ENCODE results near the gene FGF18.
A peak's percentile ranks its signal among the peaks of the same experiment; 100 is the strongest.
"Not testable (repeated sequence)": the region's sequence is repeated elsewhere in the genome, so short reads cannot be mapped to it uniquely, and the experiment has no call there.

Gene FGF18

DNA sequence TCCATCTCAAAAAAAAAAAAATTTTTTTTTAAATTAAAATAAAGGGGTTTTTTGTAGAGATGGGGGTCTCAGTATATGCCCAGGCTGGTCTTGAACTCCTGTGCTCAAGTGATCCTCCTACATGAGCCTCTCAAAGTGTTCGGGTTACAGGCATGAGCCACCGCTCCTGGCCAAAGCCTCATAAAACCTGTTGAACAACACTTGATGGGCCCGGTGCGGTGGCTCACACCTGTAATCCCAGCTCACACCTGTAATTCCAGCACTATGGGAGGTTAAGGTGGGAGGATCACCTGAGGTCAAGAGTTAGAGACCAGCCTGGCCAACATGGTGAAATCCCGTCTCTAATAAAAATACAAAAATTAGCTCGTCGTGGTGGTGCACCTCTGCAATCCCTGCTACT, 39.5 kb upstream of the FGF18 start:
- Histone ChIP-seq H3K4me3 (ENCODE audit: insufficient read depth in 1 of 2, low read depth in 1 of 2, low read length in 2 of 2) (no peak overlapping the region), H3K27ac (ENCODE audit: low read length, poor library complexity, severe bottlenecking) (no peak overlapping the region), H3K27me3 (ENCODE audit: control insufficient read depth in 1 of 2, insufficient read depth in 1 of 2, low read length in 2 of 2) (peaks cover 0 to 5% of the 10 kb centered on the region in 2 experiments), H3K14ac (ENCODE audit: low read length in 2 of 2) (no peak overlapping the region), H2AFZ (ENCODE audit: low read depth, low read length) (no peak overlapping the region), H4K91ac (ENCODE audit: low read length) (no peak overlapping the region), H2BK5ac (ENCODE audit: low read depth, low read length, poor library complexity, severe bottlenecking) (no peak overlapping the region), H3K4ac (ENCODE audit: low read depth in 1 of 2, low read length in 2 of 2) (no peak overlapping the region), H4K8ac (ENCODE audit: low read length) (no peak overlapping the region), H3K9ac (ENCODE audit: low read length) (no peak overlapping the region), H2BK12ac (ENCODE audit: low read length in 2 of 2) (no peak overlapping the region), H2AK5ac (ENCODE audit: low read length, severe bottlenecking) (no peak overlapping the region), H3K4me1 (ENCODE audit: control insufficient read depth, insufficient read depth, low read depth, low read length) (no peaks in the 10 kb centered on the region), H3K23ac (ENCODE audit: low read length in 2 of 2) (no peak overlapping the region), H3K9me3 (ENCODE audit: control insufficient read depth, low read length) (no peaks in the 10 kb centered on the region), H2BK120ac (ENCODE audit: low read depth, low read length) (no peak overlapping the region), H2BK15ac (ENCODE audit: low read depth, poor library complexity, severe bottlenecking) (no peak overlapping the region), H3K36me3 (ENCODE audit: control insufficient read depth in 1 of 2, insufficient read depth in 2 of 2, low read depth in 1 of 2, low read length in 2 of 2) (no peaks in the 10 kb centered on the region), H3K79me1 (replicated peaks; ENCODE audit: low read length, poor library complexity, severe bottlenecking) (no peaks in the 10 kb centered on the region), H3K18ac (ENCODE audit: low read depth in 1 of 2, low read length in 2 of 2) (no peak overlapping the region), H3K4me2 (ENCODE audit: low read length, poor library complexity, severe bottlenecking) (no peak overlapping the region)
- DNase-seq = no peak
- WGBS = 86% methylated on average over 6 of the region's 7 CpGs

DNA sequence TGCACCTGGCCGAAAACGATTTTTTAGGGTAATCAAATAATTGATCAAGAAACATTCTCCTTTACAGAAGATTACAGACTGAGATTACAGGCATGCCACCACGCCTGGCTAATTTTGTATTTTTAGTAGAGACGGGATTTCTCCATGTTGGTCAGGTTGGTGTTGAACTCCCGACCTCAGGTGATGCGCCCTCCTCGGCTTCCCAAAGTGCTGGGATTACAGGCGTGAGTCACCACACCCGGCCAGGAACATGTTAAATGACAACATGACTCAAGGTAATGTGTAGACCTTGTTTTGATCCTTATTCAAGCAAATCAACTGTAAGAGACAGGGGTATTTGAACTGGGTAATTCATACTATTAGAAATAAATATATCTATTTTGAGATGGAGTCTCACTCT, 35.0 kb upstream of the FGF18 start:
- not testable (repeated sequence) for H3K4me2 ChIP-seq (ENCODE audit: low read length, poor library complexity, severe bottlenecking); H3K4me3 ChIP-seq (ENCODE audit: insufficient read depth in 1 of 2, low read depth in 1 of 2, low read length in 2 of 2); H3K9ac ChIP-seq (ENCODE audit: low read length); H3K23ac ChIP-seq (ENCODE audit: low read length in 2 of 2); H2BK5ac ChIP-seq (ENCODE audit: low read depth, low read length, poor library complexity, severe bottlenecking); H4K91ac ChIP-seq (ENCODE audit: low read length); H3K14ac ChIP-seq (ENCODE audit: low read length in 2 of 2); H3K27me3 ChIP-seq (ENCODE audit: control insufficient read depth in 1 of 2, insufficient read depth in 1 of 2, low read length in 2 of 2); H4K8ac ChIP-seq (ENCODE audit: low read length); H3K36me3 ChIP-seq (ENCODE audit: control insufficient read depth in 1 of 2, insufficient read depth in 2 of 2, low read depth in 1 of 2, low read length in 2 of 2); H2BK12ac ChIP-seq (ENCODE audit: low read length in 2 of 2); H3K4ac ChIP-seq (ENCODE audit: low read depth in 1 of 2, low read length in 2 of 2); H2BK120ac ChIP-seq (ENCODE audit: low read depth, low read length); H3K18ac ChIP-seq (ENCODE audit: low read depth in 1 of 2, low read length in 2 of 2); H2AFZ ChIP-seq (ENCODE audit: low read depth, low read length); DNase-seq; H3K9me3 ChIP-seq (ENCODE audit: control insufficient read depth, low read length); H2BK15ac ChIP-seq (ENCODE audit: low read depth, poor library complexity, severe bottlenecking); H3K4me1 ChIP-seq (ENCODE audit: control insufficient read depth, insufficient read depth, low read depth, low read length); H3K79me1 ChIP-seq (replicated peaks; ENCODE audit: low read length, poor library complexity, severe bottlenecking); H2AK5ac ChIP-seq (ENCODE audit: low read length, severe bottlenecking); H3K27ac ChIP-seq (ENCODE audit: low read length, poor library complexity, severe bottlenecking)
- WGBS = 96% methylated on average over 8 of the region's 9 CpGs

DNA sequence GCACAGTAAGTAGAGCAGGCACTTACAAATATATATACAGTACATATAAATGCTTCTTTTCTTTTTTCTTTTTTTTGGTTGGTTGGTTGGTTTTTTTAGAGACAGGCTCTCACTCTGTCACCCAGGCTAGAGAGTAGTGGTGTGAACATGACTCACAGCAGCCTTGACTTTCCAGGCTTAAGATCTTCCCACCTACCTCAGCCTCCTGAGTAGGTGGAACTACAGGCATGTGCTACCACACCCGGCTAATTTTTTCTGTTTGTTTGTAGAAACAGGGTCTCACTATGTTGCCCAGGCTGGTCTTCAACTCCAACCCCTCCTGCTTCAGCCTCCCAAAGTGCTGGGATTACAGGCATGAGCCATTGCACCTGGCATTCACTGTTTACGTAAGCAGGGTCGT, 34.4 kb upstream of the FGF18 start:
- not testable (repeated sequence) for DNase-seq; H3K4me1 ChIP-seq (ENCODE audit: control insufficient read depth, insufficient read depth, low read depth, low read length); H3K79me1 ChIP-seq (replicated peaks; ENCODE audit: low read length, poor library complexity, severe bottlenecking); H4K8ac ChIP-seq (ENCODE audit: low read length); H2AK5ac ChIP-seq (ENCODE audit: low read length, severe bottlenecking); H3K18ac ChIP-seq (ENCODE audit: low read depth in 1 of 2, low read length in 2 of 2); H3K4me2 ChIP-seq (ENCODE audit: low read length, poor library complexity, severe bottlenecking); H2AFZ ChIP-seq (ENCODE audit: low read depth, low read length); H2BK120ac ChIP-seq (ENCODE audit: low read depth, low read length); H2BK5ac ChIP-seq (ENCODE audit: low read depth, low read length, poor library complexity, severe bottlenecking); H3K27me3 ChIP-seq (ENCODE audit: control insufficient read depth in 1 of 2, insufficient read depth in 1 of 2, low read length in 2 of 2); H3K4ac ChIP-seq (ENCODE audit: low read depth in 1 of 2, low read length in 2 of 2); H4K91ac ChIP-seq (ENCODE audit: low read length); H3K36me3 ChIP-seq (ENCODE audit: control insufficient read depth in 1 of 2, insufficient read depth in 2 of 2, low read depth in 1 of 2, low read length in 2 of 2); H2BK12ac ChIP-seq (ENCODE audit: low read length in 2 of 2); H2BK15ac ChIP-seq (ENCODE audit: low read depth, poor library complexity, severe bottlenecking); H3K23ac ChIP-seq (ENCODE audit: low read length in 2 of 2); H3K9ac ChIP-seq (ENCODE audit: low read length); H3K27ac ChIP-seq (ENCODE audit: low read length, poor library complexity, severe bottlenecking); H3K14ac ChIP-seq (ENCODE audit: low read length in 2 of 2); H3K9me3 ChIP-seq (ENCODE audit: control insufficient read depth, low read length); H3K4me3 ChIP-seq (ENCODE audit: insufficient read depth in 1 of 2, low read depth in 1 of 2, low read length in 2 of 2)
- WGBS = 100% methylated on average over 1 of the region's 3 CpGs

GRCh38 chr5:171386006-171386671, 33.3 kb upstream of the FGF18 start:
- peak overlapping the region; percentile 59 for H2AK5ac ChIP-seq (ENCODE audit: low read length, severe bottlenecking)
- no peaks in the 10 kb centered on the region for H3K9me3 ChIP-seq (ENCODE audit: control insufficient read depth, low read length)
- no peak overlapping the region for H2BK12ac ChIP-seq (ENCODE audit: low read length in 2 of 2)
- no peak overlapping the region for H3K27ac ChIP-seq (ENCODE audit: low read length, poor library complexity, severe bottlenecking)
- H4K91ac ChIP-seq (ENCODE audit: low read length) = no peak overlapping the region
- no peak overlapping the region for H3K14ac ChIP-seq (ENCODE audit: low read length in 2 of 2)
- no peak overlapping the region for H3K4ac ChIP-seq (ENCODE audit: low read depth in 1 of 2, low read length in 2 of 2)
- no peak overlapping the region for H2BK5ac ChIP-seq (ENCODE audit: low read depth, low read length, poor library complexity, severe bottlenecking)
- peak overlapping the region; percentile 11 for H3K4me2 ChIP-seq (ENCODE audit: low read length, poor library complexity, severe bottlenecking)
- no peak overlapping the region for H2BK120ac ChIP-seq (ENCODE audit: low read depth, low read length)
- H3K27me3 ChIP-seq (ENCODE audit: control insufficient read depth in 1 of 2, insufficient read depth in 1 of 2, low read length in 2 of 2) = no peaks in the 10 kb centered on the region
- no peak overlapping the region for H3K4me3 ChIP-seq (ENCODE audit: insufficient read depth in 1 of 2, low read depth in 1 of 2, low read length in 2 of 2)
- no peak for DNase-seq
- H2AFZ ChIP-seq (ENCODE audit: low read depth, low read length) = no peak overlapping the region
- H3K18ac ChIP-seq (ENCODE audit: low read depth in 1 of 2, low read length in 2 of 2) = no peak overlapping the region
- H4K8ac ChIP-seq (ENCODE audit: low read length) = no peak overlapping the region
- no peak overlapping the region for H3K23ac ChIP-seq (ENCODE audit: low read length in 2 of 2)
- peak overlapping the region; percentile 95 for H3K9ac ChIP-seq (ENCODE audit: low read length)
- no peak overlapping the region for H2BK15ac ChIP-seq (ENCODE audit: low read depth, poor library complexity, severe bottlenecking)
- H3K4me1 ChIP-seq (ENCODE audit: control insufficient read depth, insufficient read depth, low read depth, low read length) = peaks cover 6% of the 10 kb centered on the region
- H3K36me3 ChIP-seq (ENCODE audit: control insufficient read depth in 1 of 2, insufficient read depth in 2 of 2, low read depth in 1 of 2, low read length in 2 of 2) = peaks cover 0 to 13% of the 10 kb centered on the region in 2 experiments
- H3K79me1 ChIP-seq (replicated peaks; ENCODE audit: low read length, poor library complexity, severe bottlenecking) = peaks cover 3% of the 10 kb centered on the region
- WGBS = 97% methylated on average over 21 of the region's 25 CpGs

Measured in mesenchymal stem cell (in vitro differentiated cells and primary cell).